Endothelial cell of umbilical vein (primary cell): ENCODE data around the gene EOGT. TPM values are rescaled to one million over a fixed set of nuclear protein-coding genes. Genes with fewer than 3 reads are reported as not detected.

Source experiments
- BruUV-seq: library from RNA; stranded (reverse); fragments of 400-500 nt; replicated peaks from 2 replicates; lab custom pipeline; 2021; lab: Mats Ljungman, UMichigan
- CTCF ChIA-PET: fragments of 300-600, 350-600 bp; sonication (Branson Sonifier 250); formaldehyde crosslinking; loops from one replicate; lab custom pipeline; 2021; ENCODE audit warnings: antibody characterized with exemption, inconsistent platforms; lab: Charles Lee
- POLR2A ChIA-PET: fragments of 300-600, 350-600 bp; sonication (Branson Sonifier 250); formaldehyde crosslinking; loops from one replicate; lab custom pipeline; 2021; ENCODE audit warnings: antibody characterized with exemption, inconsistent platforms; lab: Charles Lee
- DNase-seq: peaks from one replicate; pipeline ENCODE4 v3.0.0-alpha.2; 2011; ENCODE audit warnings: low read depth, low spot score
- FAIRE-seq: peaks from 2 replicates; lab custom pipeline; 2011; peaks lifted over from hg19 to GRCh38; lab: Jason Lieb, UNC
- H2AFZ ChIP-seq: 2 replicates; pipeline ENCODE4 v1.6.0; 2012; ENCODE audit warnings: low read depth, low read length, control low read depth, inconsistent platforms
- H3K27ac ChIP-seq: 2 replicates; pipeline ENCODE4 v1.5.1; 2011; ENCODE audit warnings: low read depth, mild to moderate bottlenecking, control low read depth, low read length, moderate library complexity; ENCODE audit not compliant: insufficient read depth
- H3K27me3 ChIP-seq, 2 experiments: 2 replicates each; pipeline versions ENCODE4 v1.6.0 to v1.6.1; 2011; ENCODE audit warnings: low read length in 2 of 2, mixed read lengths in 1 of 2; ENCODE audit not compliant: control insufficient read depth in 2 of 2, insufficient read depth in 2 of 2
- H3K36me3 ChIP-seq, 2 experiments: 2 replicates in 1 of 2; 3 replicates in 1 of 2; pipeline ENCODE4 v1.5.1; 2011; ENCODE audit warnings: low read length in 2 of 2, mild to moderate bottlenecking in 1 of 2, moderate library complexity in 1 of 2; ENCODE audit not compliant: control insufficient read depth in 2 of 2, insufficient read depth in 2 of 2; ENCODE audit errors: extremely low read depth in 1 of 2
- H3K4me1 ChIP-seq: 3 replicates; pipeline ENCODE4 v1.5.1; 2011; ENCODE audit warnings: mild to moderate bottlenecking, low read length; ENCODE audit not compliant: control insufficient read depth, insufficient read depth; ENCODE audit errors: extremely low read depth
- H3K4me2 ChIP-seq: 2 replicates; pipeline ENCODE4 v1.6.1; 2011; ENCODE audit warnings: low read length, control low read depth, mixed read lengths; ENCODE audit not compliant: insufficient read depth
- H3K4me3 ChIP-seq, 3 experiments: fragments of 200-600 bp in 1 of 3; sonication (generic), shearing (Covaris generic) in 1 of 3; replicated peaks in 1 of 3; 2 replicates each; pipeline ENCODE4 v1.5.1; 2011 to 2016; ENCODE audit warnings: control low read depth in 3 of 3, low read length in 3 of 3, mild to moderate bottlenecking in 2 of 3, inconsistent platforms in 1 of 3, low read depth in 1 of 3, moderate library complexity in 1 of 3; ENCODE audit not compliant: insufficient read depth in 1 of 3
- H3K79me2 ChIP-seq: 2 replicates; pipeline ENCODE4 v1.6.0; 2012; ENCODE audit warnings: low read length, inconsistent platforms; ENCODE audit not compliant: control insufficient read depth, insufficient read depth
- H3K9ac ChIP-seq: replicated peaks from 2 replicates; pipeline ENCODE3; 2011; ENCODE audit warnings: low read length, control low read depth; ENCODE audit not compliant: insufficient read depth; ENCODE audit errors: extremely low read depth
- H3K9me1 ChIP-seq: replicated peaks from 3 replicates; pipeline ENCODE4 v1.6.0; 2011; ENCODE audit warnings: mild to moderate bottlenecking, low read length; ENCODE audit not compliant: control insufficient read depth, insufficient read depth; ENCODE audit errors: extremely low read depth
- H3K9me3 ChIP-seq: replicated peaks from 2 replicates; pipeline ENCODE4 v1.5.1; 2012; ENCODE audit warnings: low read length, inconsistent platforms; ENCODE audit not compliant: control insufficient read depth, insufficient read depth
- H4K20me1 ChIP-seq: replicated peaks from 2 replicates; pipeline ENCODE3; 2011; ENCODE audit warnings: mild to moderate bottlenecking, low read length; ENCODE audit not compliant: control insufficient read depth, insufficient read depth; ENCODE audit errors: extremely low read depth
- CTCF ChIP-seq, 2 donors: IDR thresholded peaks; 1 replicate in 1 of 2; 2 replicates in 1 of 2; pipeline ENCODE4 v1.5.1; 2011; ENCODE audit warnings: low read length in 2 of 2, mild to moderate bottlenecking in 2 of 2, moderate library complexity in 2 of 2, control low read depth in 1 of 2, inconsistent platforms in 1 of 2, low read depth in 1 of 2; ENCODE audit not compliant: insufficient read depth in 1 of 2; ENCODE audit errors: extremely low read depth in 1 of 2
- GATA2 ChIP-seq: IDR thresholded peaks from 2 replicates; pipeline ENCODE4 v1.7.0; 2011; ENCODE audit warnings: low read depth, mild to moderate bottlenecking, moderate library complexity, mixed read lengths, low read length; ENCODE audit not compliant: insufficient read length, insufficient read depth
- POLR2A ChIP-seq: IDR thresholded peaks from 2 replicates; pipeline ENCODE4 v1.6.1; 2012; ENCODE audit warnings: low read depth, mild to moderate bottlenecking, control low read depth, low read length
- dilution Hi-C: fragments of 300-500 bp; cut with MboI; formaldehyde crosslinking; loops from one replicate; pipeline ENCODE4 v1.15.0; 2019; ENCODE audit warnings: low sequenced_read_pairs; ENCODE audit not compliant: extremely low pct_ligation_motif_present
- intact Hi-C: fragments of 100-400 bp; cut with micrococcal nuclease; formaldehyde crosslinking; loops from one replicate; pipeline ENCODE4 v1.10.0; 2022
- polyA plus RNA-seq, 4 experiments: library from polyadenylated mRNA; depleted of rRNA in 3 of 4; stranded (reverse) in 3 of 4; unstranded in 1 of 4; fragments of >200 nt; gene quantifications; 2 replicates each; pipeline versions ENCODE4 v1.2.1 to v1.2.3, GENCODE V29; 2011 to 2012; ENCODE audit warnings: missing spikeins in 1 of 4
- total RNA-seq: library from RNA; stranded (reverse); gene quantifications from 2 replicates; pipeline ENCODE4 v1.2.3, GENCODE V29; 2021
- TF ChIP-seq, protein P1 (sequence below): IDR thresholded peaks from 2 replicates; pipeline ENCODE4 v1.6.1; 2011; ENCODE audit not compliant: insufficient read depth, insufficient read length

EOGT gene
- total and polyA plus RNA-seq, 2 donors (not counting 3 experiments of a cell fraction or from before 2014, with no cell fraction given) = 35.6 to 99.4 TPM

DNA sequence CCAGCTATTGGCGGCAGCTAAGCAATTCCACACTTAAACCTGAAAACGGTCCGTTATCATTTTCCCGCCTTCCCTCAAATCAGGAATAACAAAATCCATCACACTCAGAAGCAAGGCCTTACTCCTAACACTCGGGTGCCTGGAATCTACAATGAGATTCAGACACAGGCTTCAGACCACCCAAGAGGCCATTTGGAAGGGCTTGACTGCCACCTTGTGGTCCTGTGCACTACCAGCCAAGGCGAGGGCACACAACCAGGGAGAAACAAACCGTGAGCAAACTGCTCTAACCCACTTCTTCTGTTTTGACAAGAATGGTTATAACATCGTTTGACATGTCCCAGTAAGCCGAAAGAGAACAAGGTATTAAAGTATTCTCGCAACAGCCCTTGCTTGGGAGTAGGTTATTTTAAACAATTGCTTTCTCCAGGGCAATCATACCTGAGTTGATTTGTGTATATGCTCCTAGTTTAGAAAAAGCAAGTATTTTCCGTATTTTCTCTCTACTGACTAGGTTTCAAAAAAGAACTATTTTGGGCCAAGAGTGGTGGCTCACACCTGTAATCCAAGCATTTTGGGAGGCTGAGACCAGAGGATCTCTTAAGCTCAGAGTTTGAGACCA is 41.0 kb downstream of the EOGT start:
- Histone ChIP-seq H4K20me1 (no peaks in the 10 kb centered on the region), H3K79me2 (no peaks in the 10 kb centered on the region), H3K9me1 (no peaks in the 10 kb centered on the region), H3K4me1 (peaks cover 12% of the 10 kb centered on the region), H2AFZ (no peak overlapping the region), H3K36me3 (peaks cover 3 to 5% of the 10 kb centered on the region in 2 experiments), H3K9me3 (no peaks in the 10 kb centered on the region), H3K27ac (no peak overlapping the region), H3K4me2 (no peak overlapping the region), H3K4me3 (no peak overlapping the region), H3K27me3 (peaks cover 10 to 21% of the 10 kb centered on the region in 2 experiments), H3K9ac (no peak overlapping the region)
- ChIA-PET CTCF (interaction anchor here (0.7 to 4.0 kb wide), 8 partner anchors 9 to 2000 kb away, joined by 3 to 36 read pairs (median 6); no protein-coding TSS in a partner anchor), POLR2A (no interaction called here)
- TF ChIP-seq CTCF (IDR thresholded peaks at IDR 0.05; ENCODE audit: extremely low read depth in 1 of 2, insufficient read depth in 1 of 2, low read depth in 1 of 2, low read length in 2 of 2) = peak; percentile 89 to 90
- TF ChIP-seq, protein P1, sequence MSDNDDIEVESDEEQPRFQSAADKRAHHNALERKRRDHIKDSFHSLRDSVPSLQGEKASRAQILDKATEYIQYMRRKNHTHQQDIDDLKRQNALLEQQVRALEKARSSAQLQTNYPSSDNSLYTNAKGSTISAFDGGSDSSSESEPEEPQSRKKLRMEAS = no peak
- no TSS peak for BruUV-seq
- intact Hi-C loops = loop anchor here (1.0 to 5.0 kb wide), 5 partner anchors 79 to 1863 kb away; no protein-coding TSS in a partner anchor
- FAIRE-seq = peak; percentile 70
- dilution Hi-C loops = no loop called here
- DNase-seq = peak; percentile 65

GRCh38 chr3:68964694-68965093 is 48.8 kb downstream of the EOGT start:
- ChIA-PET CTCF (no interaction called here), POLR2A (no interaction called here)
- intact Hi-C loops = no loop called here
- Histone ChIP-seq H3K27me3 (peaks cover 15 to 26% of the 10 kb centered on the region in 2 experiments), H3K4me1 (no peaks in the 10 kb centered on the region), H3K9me3 (no peaks in the 10 kb centered on the region), H3K4me2 (no peak overlapping the region), H3K79me2 (no peaks in the 10 kb centered on the region), H3K9me1 (no peaks in the 10 kb centered on the region), H4K20me1 (no peaks in the 10 kb centered on the region), H3K4me3 (no peak overlapping the region), H3K36me3 (no peaks in the 10 kb centered on the region), H3K27ac (no peak overlapping the region), H3K9ac (no peak overlapping the region), H2AFZ (no peak overlapping the region)
- DNase-seq (no peak), FAIRE-seq (no peak)
- TF ChIP-seq GATA2 = no peak
- TF ChIP-seq POLR2A = no peak
- BruUV-seq = no TSS peak
- dilution Hi-C loops = no loop called here
